Measurements from ENCODE around the gene NLRC5.

The NLRC5 gene

DNA sequence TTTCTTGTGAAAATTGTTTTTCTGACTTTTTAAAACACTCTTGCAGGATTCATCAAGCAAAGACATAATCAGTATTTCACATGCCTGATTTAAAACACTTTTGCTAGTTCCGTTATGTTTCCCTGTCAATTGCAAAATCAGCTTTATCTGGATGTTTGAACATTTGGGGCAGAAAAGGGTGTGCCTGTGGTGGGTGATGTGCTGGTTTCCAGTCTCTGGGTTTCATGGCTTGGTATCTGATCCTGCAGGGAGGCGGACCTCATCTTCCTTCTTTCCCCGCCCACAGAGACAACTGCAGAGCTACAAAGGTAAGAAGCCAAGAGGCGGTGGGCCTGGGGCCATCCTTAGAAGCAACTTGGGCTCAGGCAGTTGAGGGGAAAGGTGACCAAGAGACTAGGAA lies 41.8 kb downstream of the NLRC5 start:
- no peak overlapping the region for H3K4me3 ChIP-seq (ENCODE audit: low read depth, low read length)
- no peak for DNase-seq (ENCODE audit: low read depth)
- TF ChIP-seq CTCF (IDR thresholded peaks at IDR 0.05; ENCODE audit: insufficient read depth, low read depth, low read length, missing control alignments), result no peak

GRCh38 chr16:57032346-57032745 lies 43.0 kb downstream of the NLRC5 start:
- no peak overlapping the region for H3K4me3 ChIP-seq (ENCODE audit: low read depth, low read length)
- TF ChIP-seq CTCF (IDR thresholded peaks at IDR 0.05; ENCODE audit: insufficient read depth, low read depth, low read length, missing control alignments), result no peak
- DNase-seq (ENCODE audit: low read depth), result no peak

- no peak overlapping the region for H3K4me3 ChIP-seq (ENCODE audit: low read depth, low read length)
- DNase-seq (ENCODE audit: low read depth), result no peak
- no peak for TF ChIP-seq CTCF (IDR thresholded peaks at IDR 0.05; ENCODE audit: insufficient read depth, low read depth, low read length, missing control alignments)
Measured at GRCh38 chr16:57032931-57033330, 43.6 kb downstream of the NLRC5 start.

DNA sequence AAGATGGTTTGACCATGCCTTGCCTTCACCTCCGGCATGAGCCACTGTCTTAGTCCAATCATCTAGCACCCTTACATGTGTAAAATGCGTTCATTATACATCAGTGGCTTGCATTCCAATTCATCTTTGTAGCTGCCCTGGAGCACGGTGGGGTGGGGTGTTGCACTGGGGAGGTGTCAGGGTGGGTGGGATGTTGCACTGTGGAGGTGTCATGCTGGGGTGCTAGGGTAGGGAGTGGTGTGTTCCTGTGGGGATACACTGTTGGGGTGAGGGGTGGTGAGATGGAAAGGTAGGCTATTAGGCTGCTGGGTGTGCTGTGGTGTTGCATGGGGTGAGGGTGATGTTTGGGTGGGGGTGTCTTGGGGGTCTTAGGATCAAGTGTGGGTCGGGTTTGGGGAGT lies 47.0 kb downstream of the NLRC5 start:
- TF ChIP-seq CTCF (IDR thresholded peaks at IDR 0.05; ENCODE audit: insufficient read depth, low read depth, low read length, missing control alignments), result no peak
- H3K4me3 ChIP-seq (ENCODE audit: low read depth, low read length), result no peak overlapping the region
- no peak for DNase-seq (ENCODE audit: low read depth)

GRCh38 chr16:57036945-57037344 lies 47.6 kb downstream of the NLRC5 start:
- no peak overlapping the region for H3K4me3 ChIP-seq (ENCODE audit: low read depth, low read length)
- no peak for TF ChIP-seq CTCF (IDR thresholded peaks at IDR 0.05; ENCODE audit: insufficient read depth, low read depth, low read length, missing control alignments)
- no peak for DNase-seq (ENCODE audit: low read depth)

DNA sequence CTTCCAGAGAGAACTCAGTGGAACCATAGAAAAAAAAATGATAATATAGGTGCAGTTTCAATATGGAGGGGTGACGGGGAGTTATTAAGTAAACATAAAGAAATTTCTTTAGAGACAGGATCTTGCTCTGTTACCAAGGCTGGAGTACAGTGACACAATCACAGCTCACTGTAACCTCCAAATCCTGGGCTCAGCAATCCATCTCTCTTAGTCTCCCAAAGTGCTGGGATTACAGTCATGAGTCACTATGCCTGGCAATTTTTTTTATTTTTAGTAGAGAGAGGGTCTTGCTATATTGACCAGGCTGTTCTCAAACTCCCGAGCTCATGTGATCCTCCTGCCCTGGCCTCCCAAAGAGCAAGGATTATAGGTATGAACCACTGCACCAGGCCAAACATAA lies 48.8 kb downstream of the NLRC5 start:
- no peak overlapping the region for H3K4me3 ChIP-seq (ENCODE audit: low read depth, low read length)
- DNase-seq (ENCODE audit: low read depth), result no peak
- TF ChIP-seq CTCF (IDR thresholded peaks at IDR 0.05; ENCODE audit: insufficient read depth, low read depth, low read length, missing control alignments), result no peak

DNA sequence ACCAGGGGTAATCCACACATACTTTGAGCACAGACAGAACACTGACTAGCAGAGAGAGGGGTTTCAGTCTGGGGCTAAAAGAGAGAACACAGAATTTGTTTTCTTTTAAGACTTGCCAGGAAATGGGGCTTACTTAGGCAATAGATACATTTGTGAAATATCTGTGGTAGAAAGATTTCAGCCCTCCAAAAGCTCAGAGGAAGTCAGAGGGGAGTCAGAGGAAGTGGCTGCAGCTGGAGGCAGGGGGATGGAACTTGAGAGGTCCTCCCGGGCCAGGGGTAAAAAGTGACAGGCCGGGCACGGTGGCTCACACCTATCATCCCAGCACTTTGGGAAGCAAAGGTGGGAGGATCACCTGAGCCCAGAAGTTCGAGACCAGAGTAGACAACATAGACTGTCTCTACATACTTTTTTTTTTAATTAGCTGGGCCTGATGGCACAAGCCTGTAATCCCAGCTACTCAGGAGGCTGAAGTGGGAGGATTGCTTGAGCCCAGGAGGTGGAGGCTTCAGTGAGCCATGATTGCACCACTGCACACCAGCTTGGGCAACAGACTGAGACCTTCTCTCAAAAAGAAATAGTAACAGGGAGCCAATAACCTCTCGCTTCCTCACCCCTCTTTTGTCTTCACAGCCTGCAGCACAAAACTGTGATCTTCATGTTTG lies 49.9 kb downstream of the NLRC5 start:
- peak overlapping the region; percentile 45 for H3K4me3 ChIP-seq (ENCODE audit: low read depth, low read length)
- peak; percentile 86 for DNase-seq (ENCODE audit: low read depth)
- TF ChIP-seq CTCF (IDR thresholded peaks at IDR 0.05; ENCODE audit: insufficient read depth, low read depth, low read length, missing control alignments), result no peak
